ENCODE data around the gene ALDH9A1.
"Not testable (repeated sequence)": the region's sequence is repeated elsewhere in the genome, so short reads cannot be mapped to it uniquely, and the experiment has no call there.

The ALDH9A1 gene

DNA sequence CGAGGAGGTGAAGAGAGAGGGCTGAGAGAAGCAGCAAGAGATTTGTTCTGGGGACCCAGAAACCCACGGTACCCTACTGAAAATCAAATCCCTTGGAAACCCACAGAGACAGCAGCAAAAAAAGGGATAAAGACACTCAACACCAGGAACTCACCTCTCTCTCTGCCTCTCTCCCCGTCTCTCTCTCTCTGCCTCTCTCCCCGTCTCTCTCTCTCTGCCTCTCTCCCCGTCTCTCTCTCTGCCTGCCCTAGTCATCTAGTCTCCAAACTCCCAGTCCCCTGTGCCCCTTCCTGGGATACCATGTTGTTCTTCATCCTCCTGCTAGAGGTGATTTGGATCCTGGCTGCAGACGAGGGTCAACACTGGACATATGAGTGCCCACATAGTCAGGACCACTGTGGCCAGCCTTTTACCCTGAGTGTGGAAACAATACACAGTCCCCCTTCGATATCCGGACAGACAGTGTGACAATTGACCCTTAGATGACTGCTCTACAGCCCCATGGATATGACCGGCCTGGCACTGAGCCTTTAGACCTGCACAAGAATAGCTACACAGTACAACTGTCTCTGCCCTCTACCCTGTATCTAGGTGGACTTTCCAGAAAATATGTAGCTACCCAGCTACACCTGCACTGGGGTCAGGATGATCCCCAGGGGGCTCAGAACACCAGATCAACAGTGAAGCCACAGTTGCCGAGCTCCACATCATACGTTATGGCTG lies 9.8 kb upstream of the ALDH9A1 start:
- in situ Hi-C loops (cut with HindIII; ENCODE audit: low sequenced_read_pairs): loop anchor here (25.0 kb wide), 1 partner anchor 779 kb away; no protein-coding TSS in a partner anchor
- DNase-seq (ENCODE audit: low read depth): no peak
- no peak overlapping the region for H3K4me3 ChIP-seq (ENCODE audit: low read depth, low read length)
- TF ChIP-seq, protein P1, sequence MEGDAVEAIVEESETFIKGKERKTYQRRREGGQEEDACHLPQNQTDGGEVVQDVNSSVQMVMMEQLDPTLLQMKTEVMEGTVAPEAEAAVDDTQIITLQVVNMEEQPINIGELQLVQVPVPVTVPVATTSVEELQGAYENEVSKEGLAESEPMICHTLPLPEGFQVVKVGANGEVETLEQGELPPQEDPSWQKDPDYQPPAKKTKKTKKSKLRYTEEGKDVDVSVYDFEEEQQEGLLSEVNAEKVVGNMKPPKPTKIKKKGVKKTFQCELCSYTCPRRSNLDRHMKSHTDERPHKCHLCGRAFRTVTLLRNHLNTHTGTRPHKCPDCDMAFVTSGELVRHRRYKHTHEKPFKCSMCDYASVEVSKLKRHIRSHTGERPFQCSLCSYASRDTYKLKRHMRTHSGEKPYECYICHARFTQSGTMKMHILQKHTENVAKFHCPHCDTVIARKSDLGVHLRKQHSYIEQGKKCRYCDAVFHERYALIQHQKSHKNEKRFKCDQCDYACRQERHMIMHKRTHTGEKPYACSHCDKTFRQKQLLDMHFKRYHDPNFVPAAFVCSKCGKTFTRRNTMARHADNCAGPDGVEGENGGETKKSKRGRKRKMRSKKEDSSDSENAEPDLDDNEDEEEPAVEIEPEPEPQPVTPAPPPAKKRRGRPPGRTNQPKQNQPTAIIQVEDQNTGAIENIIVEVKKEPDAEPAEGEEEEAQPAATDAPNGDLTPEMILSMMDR (IDR thresholded peaks at IDR 0.05; ENCODE audit: low read depth, low read length, missing control alignments): no peak

DNA sequence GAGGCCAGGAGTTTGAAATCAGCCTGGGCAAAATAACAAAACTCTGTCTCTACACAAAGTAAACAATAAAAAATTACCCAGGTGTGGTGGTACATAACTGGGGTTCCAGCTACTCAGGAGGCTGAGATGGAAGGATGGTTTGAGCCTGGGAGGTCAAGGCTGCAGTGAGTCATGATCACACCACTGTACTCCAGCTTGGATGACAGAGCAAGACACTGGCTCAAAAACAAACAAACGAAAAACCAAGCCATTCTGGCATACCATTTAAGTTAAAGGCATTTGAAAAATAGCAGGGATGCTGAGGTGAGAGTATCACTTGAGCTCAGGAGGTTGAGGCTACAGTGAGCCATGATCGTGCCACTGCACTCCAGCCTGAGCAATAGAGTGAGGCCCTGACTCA lies 5.3 kb upstream of the ALDH9A1 start:
- no peak overlapping the region for H3K4me3 ChIP-seq (ENCODE audit: low read depth, low read length)
- TF ChIP-seq, protein P1 (IDR thresholded peaks at IDR 0.05; ENCODE audit: low read depth, low read length, missing control alignments): no peak
- DNase-seq (ENCODE audit: low read depth): no peak
- in situ Hi-C loops (cut with HindIII; ENCODE audit: low sequenced_read_pairs): loop anchor here (25.0 kb wide), 1 partner anchor 784 kb away; no protein-coding TSS in a partner anchor

DNA sequence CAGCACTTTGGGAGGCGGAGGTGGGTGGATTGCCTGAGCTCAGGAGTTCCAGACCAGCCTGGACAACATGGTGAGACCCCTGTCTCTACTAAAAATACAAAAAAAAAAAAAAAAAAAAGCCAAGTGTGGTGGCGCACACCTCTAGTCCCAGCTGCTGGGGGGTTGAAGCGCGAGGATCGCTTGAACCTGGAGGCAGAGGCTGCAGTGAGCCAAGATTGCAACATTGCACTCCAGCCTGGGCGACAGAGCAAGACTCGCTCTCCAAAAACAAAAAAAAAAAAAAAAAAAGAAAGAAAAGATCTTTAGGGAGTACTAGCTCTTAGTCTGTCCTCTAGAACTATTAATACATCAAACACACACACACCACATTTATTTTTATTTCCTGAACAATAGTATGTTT lies 3.6 kb upstream of the ALDH9A1 start:
- H3K4me3 ChIP-seq (ENCODE audit: low read depth, low read length); DNase-seq (ENCODE audit: low read depth): not testable (repeated sequence)
- in situ Hi-C loops (cut with HindIII; ENCODE audit: low sequenced_read_pairs): loop anchor here (25.0 kb wide), 1 partner anchor 785 kb away; no protein-coding TSS in a partner anchor

DNA sequence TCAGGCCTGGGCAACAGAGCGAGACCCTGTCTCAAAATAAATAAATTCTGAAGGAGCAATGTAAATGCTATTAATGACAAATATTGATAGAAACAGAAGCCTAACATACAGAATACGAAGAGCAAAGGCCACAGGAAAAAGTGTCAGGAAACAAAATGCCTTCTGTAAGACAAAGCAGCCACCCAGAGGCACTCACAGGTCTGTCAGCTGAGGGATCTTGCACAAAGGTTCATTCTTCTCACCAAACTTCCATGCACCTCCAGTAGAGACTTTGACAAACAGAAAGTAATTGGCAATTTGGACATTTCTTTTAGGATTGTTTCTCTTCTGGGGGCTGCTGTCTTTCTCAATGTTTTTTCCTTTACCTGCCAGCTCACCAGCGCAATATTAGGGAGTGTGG lies 1.2 kb upstream of the ALDH9A1 start:
- no peak for DNase-seq (ENCODE audit: low read depth)
- TF ChIP-seq, protein P1 (IDR thresholded peaks at IDR 0.05; ENCODE audit: low read depth, low read length, missing control alignments): no peak
- in situ Hi-C loops (cut with HindIII; ENCODE audit: low sequenced_read_pairs): no loop called here
- H3K4me3 ChIP-seq (ENCODE audit: low read depth, low read length): no peak overlapping the region

DNA sequence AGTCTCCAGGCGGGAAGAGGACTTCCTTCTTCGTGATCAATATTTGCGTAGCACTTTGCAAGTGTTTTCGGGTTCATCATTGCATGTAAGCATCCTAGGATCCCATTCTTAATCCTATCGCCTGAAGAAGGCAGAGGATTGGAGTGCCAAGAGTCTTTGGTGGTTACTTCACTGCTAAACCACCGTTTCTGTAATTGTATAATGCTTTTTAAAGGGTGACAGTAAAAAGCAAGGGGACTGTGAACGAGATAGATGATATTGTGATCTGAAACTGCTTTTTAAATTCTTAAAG lies 345 bp upstream of the ALDH9A1 start:
- no peak for DNase-seq (ENCODE audit: low read depth)
- H3K4me3 ChIP-seq (ENCODE audit: low read depth, low read length): peak overlapping the region; percentile 62
- TF ChIP-seq, protein P1 (IDR thresholded peaks at IDR 0.05; ENCODE audit: low read depth, low read length, missing control alignments): no peak
- in situ Hi-C loops (cut with HindIII; ENCODE audit: low sequenced_read_pairs): no loop called here

DNA sequence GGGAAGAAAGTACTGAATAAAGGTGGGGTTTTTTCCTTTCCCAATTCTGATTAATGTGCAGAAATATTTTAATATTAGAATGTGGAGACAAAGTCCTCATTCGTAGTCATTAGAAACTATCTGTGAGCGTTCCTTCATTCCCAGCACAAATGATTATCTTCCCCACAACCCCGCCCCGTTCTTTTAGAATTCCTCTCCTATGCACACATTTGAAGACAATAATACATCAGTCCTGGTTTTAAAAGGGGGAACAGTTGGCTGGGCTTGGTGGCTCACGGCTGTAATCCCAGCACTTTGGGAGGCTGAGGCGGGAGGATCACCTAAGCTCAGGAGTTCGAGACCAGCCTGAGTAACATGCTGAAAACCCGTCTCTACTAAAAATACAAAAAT lies 876 bp downstream of the ALDH9A1 start:
- no peak for DNase-seq (ENCODE audit: low read depth)
- in situ Hi-C loops (cut with HindIII; ENCODE audit: low sequenced_read_pairs): no loop called here
- peak overlapping the region; percentile 62 for H3K4me3 ChIP-seq (ENCODE audit: low read depth, low read length)
- TF ChIP-seq, protein P1 (IDR thresholded peaks at IDR 0.05; ENCODE audit: low read depth, low read length, missing control alignments): no peak

DNA sequence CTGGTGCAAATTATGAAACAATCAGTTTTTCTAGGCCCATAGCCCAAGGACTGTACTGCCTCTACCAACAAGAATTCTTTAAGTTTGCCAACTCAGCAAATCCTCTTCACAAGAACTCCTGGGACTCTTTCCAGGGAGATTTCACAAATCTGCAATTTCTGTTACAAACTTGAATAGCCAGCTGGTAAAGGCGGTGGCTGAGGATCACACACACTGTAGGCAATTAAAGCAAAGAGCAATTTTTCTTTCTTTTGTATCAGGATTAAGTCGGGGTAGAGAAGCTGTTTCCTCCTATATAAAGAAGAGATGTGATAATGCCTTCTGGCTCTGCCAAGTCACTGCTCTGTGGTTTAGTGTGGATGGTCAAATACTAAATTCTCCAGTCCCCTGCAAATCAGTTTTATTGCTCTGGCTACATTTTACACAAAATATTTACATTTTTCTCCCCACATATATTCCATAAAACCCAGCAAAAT lies 1.7 kb downstream of the ALDH9A1 start:
- TF ChIP-seq, protein P1 (IDR thresholded peaks at IDR 0.05; ENCODE audit: low read depth, low read length, missing control alignments): no peak
- in situ Hi-C loops (cut with HindIII; ENCODE audit: low sequenced_read_pairs): no loop called here
- H3K4me3 ChIP-seq (ENCODE audit: low read depth, low read length): peak overlapping the region; percentile 62
- peak; percentile 94 for DNase-seq (ENCODE audit: low read depth)
